ENCODE measurements around the gene FCRL4.

Gene FCRL4

GRCh38 chr1:157597959-157598667, at the start of gene FCRL4:
FCRL4 (minus strand) TSS chr1:157598085; CDS start chr1:157597944, 141 bp downstream.
- peak; percentile 48 for DNase-seq

GRCh38 chr1:157646144-157646543, 48.3 kb upstream of the FCRL4 start:
- no peak for DNase-seq

DNA sequence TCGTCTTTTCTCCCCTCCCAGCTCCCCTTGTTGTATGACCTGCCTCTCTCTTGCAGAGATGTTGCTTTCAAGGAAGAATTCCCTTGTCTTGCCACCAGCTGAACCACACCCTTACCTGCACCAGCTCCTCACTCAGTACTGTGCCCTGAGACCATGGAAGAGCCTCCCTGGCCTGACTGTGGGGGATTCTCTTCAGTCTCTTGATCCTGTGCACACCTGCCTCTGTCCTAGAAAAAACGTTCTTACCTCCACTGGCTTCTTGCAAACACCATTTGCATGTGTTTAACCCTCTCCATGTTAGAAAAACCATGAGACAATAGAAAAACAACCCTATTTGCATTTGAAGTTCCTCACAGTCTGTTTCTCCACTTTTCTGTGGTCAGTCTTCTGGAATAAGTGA, 43.3 kb upstream of the FCRL4 start:
- no peak for DNase-seq

DNA sequence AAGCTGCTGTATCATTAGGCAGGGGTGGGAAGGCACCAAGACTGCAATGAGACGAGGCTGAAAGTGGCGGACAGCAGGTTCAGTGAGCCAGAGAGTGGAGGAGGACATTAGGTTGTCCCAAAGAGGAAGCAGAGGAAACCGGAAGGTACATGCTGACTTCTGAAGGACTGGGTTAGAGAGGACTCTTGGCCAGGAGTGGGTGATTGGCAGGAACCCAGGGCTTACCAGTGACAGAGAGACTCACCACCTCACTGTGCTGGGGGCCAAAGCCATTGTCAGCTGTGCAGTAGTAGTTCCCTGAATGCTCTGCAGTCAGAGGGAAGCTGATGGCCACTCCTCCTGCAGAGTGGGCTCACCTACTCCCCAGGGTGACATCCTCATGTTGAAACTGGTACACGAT, 41.9 kb upstream of the FCRL4 start:
- no peak for DNase-seq

DNA sequence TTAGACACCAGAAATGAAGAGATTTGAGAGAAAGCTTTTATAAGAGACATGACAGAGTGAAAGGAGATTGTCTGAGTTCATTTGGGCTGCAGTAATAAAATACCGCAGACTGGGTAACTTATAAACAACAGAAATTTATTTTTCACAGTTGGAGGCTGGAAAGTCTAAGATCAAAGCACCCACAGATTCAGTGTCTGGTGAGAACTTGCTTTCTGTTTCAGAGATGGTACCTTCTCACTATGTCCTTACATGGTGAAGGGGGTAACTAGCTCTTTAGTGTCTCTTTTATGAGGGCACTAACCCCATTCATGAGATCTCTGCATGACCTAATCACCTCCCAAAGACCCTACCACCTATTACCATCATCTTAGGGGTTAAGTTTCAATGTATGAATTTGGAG, 30.9 kb upstream of the FCRL4 start:
- DNase-seq = no peak

- DNase-seq = peak; percentile 50
These were observed 28.2 kb upstream of the FCRL4 start for GRCh38 chr1:157626099-157626498.

- DNase-seq = no peak
These were observed 26.6 kb upstream of the FCRL4 start for GRCh38 chr1:157624471-157624870.

DNA sequence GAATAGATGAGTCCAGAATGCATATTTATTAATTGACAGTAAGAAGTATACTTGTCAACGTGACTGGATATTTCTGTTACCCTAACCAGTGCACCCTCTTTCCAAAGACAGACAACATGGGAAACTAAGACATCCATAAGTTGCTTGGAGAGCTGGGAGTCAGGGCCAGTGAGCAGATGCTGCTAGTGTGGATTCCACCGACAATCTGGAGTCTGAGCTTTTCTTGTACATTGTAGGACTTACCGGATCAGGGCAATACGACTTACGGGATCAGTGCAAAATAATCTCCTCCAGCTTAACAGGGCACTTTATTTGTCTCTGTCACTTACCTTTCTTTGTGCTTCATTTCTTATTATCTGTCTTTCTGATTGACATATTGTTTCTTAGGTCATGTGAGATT, 24.6 kb upstream of the FCRL4 start:
- DNase-seq = no peak

DNA sequence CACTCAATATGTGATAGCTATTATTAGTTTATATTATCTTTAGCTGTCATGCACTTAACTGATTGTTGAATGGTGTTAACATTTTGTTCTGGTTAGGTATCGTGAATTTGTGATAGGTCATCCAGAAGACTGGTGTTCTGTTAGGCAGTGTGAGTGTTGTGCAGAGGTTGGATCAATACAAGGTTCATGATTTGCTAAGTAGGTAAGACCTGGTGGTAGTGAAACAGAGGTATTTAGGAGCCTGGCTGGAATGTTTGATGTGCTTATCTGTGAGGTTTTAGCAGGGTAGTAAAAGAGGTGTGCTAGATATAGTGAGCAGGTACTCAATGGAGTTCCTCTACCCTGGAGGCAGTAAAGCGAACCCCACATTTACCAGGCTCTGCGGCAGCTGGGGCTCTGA, 20.3 kb upstream of the FCRL4 start:
- no peak for DNase-seq

- DNase-seq = no peak
These were observed 2.4 kb upstream of the FCRL4 start for GRCh38 chr1:157600236-157600635.

DNA sequence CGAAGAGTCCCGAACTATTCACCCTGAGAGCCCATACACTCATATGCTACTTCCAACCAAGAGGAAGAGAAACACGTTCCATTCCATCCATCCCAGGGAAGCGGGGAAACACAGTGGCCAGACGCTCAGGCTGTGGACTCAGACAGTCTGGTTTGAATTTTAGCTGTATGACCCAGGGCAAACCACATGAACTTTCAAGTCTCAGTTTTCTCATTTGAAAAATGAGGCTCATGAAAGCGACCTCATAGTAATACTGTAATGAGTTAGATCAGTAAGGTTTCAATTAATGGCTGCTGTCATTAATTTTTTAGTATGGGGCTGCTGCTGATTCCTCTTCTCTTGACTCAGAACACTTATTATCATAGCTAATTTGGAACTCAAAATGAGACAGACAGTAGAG, 1.5 kb downstream of the FCRL4 start:
- no peak for DNase-seq

- no peak for DNase-seq
These were observed 2.5 kb downstream of the FCRL4 start for GRCh38 chr1:157595356-157595755.

DNA sequence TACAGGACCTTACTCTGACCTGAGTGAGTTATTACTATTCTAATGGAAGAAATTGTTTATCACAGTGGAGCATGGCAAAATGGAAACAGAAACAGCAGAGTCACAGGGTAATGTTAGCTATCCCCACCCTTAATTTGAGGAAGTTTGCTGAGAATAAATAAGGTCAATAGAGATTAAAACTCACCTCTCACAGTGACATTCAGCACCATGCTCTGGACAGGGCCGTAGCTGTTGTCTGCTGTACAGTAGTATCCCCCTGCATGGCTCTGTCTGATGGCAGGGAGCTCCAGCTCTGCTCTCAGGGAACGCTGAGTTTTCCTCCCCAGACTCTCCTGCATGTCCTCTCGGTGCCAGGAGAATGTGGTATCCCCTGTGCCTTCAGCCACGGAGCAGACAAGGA, 11.9 kb downstream of the FCRL4 start:
- no peak for DNase-seq

DNA sequence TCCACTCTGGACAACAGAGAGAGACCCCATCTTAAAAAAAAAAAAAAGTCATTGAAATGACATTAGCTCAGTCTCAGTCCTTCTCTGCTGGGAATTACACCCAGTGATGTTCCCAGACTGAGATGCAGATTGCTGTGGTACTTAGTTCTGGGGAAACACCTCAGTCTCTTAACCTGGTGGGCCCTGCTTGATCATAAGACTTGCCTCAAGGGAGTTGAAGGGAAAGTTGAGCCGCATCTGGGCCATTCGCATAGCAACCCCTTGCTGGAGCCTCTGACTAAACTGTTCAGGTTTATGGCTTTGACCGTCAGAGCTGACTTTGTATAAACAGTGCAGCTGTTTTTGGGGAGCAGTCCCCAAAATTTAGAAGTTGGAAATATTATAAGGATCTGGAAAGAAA, 13.4 kb downstream of the FCRL4 start:
- no peak for DNase-seq

- DNase-seq = no peak
These were observed 17.1 kb downstream of the FCRL4 start for GRCh38 chr1:157580828-157581210.

- DNase-seq = peak; percentile 53
These were observed 17.6 kb downstream of the FCRL4 start for GRCh38 chr1:157580179-157580827.

DNA sequence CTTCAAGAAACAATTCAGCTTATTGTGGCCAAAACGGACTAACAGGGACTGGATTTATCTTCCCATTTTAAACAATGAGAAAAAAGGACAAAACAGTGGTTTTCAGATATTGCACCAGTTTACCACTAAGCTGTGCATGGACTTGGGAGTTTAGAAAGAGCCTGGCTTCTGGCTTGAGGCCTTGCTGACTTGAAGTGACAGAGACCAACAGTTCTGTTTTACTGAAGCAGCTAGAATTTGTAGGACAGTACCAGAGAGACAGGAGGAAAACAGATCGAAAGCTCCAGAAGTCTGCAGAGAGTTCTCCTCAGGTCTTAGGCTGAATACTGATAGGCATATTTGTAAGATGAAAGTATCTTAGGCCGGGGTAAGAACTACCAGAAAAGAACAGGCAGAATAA, 20.5 kb downstream of the FCRL4 start:
- no peak for DNase-seq

- no peak for DNase-seq
These were observed 22.1 kb downstream of the FCRL4 start for GRCh38 chr1:157575744-157576143.

DNA sequence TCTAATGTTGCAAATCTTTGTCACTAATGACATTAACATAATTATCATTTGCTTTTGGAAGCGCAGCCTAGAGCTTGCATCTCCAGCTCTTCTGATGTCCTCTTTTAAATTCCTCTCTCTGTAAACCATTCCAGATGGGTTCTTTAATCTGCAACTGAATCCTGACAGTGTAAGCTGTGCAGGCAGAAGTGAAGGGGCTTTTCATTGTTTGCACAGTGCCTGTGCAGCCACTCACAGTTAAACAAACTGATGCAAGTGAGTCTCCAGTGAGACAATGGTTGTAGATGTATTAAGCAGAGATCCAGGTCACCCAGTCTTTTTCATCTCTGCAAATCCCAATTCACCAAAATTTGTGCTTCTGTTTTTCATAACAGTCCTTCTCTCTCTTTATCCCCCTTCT, 23.0 kb downstream of the FCRL4 start:
- DNase-seq = no peak

- DNase-seq = no peak
These were observed 31.2 kb downstream of the FCRL4 start for GRCh38 chr1:157566484-157567300.

DNA sequence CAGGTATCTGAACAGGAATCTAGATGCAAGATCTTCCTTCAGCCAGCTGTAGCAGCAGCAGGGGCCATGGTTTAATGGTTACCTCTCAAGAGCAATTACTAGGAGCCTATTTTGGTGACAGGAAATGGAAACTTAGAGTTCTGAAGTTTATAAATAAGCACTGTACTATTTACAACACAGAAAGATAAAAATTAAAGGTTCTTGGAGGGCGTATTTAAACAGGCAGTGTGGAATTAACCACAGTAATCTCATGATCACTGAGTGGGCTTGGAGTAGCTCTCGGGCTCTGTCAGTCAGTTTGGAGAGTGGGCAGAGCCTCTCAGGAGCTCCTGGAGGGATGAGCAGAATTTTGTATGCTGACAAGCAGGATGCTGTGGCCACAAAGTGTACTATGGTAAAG, 35.4 kb downstream of the FCRL4 start:
- DNase-seq = no peak

DNA sequence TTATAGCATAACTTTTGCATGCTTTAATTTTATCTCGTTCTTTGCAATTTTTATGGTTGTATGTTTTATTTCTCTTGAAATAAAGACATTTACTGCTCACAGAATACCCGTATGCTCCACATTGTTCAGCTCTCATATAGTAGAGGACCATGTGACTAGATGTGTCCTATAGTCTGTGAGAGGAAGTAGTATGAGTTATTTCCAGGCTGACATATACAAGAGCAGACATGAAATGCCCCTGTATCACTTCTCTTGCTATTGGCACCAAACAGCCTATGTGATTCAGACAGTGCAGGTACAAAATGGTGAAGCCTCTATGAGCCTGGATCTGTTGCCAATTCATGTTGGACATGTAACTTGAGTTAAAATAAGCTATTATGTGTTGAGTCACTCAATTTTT, 39.8 kb downstream of the FCRL4 start:
- DNase-seq = no peak

GRCh38 chr1:157551694-157552693, 45.9 kb downstream of the FCRL4 start, which contains the start of gene FCRL5:
FCRL5 (minus strand) TSS chr1:157552515; CDS start chr1:157552362, 153 bp downstream.
- DNase-seq = no peak

All from activated CD4-positive, alpha-beta T cell treated with anti-CD3 and anti-CD28 coated beads, Interleukin-2, amount 50 U/mL, for 16 hours (primary cell).